Caco-2 (cell line): ENCODE results near the gene DEFB112. TPM values are rescaled to one million over a fixed set of nuclear protein-coding genes. Genes with fewer than 3 reads are reported as not detected.

Source experiments
- BruUV-seq: library from RNA; stranded (reverse); fragments of 400-500 nt; replicated peaks from 2 replicates; lab custom pipeline; 2021; lab: Mats Ljungman, UMichigan
- CTCF ChIA-PET: fragments of 300-600 bp; sonication (Branson Sonifier 250); formaldehyde crosslinking; loops from one replicate; lab custom pipeline; 2022; ENCODE audit warnings: antibody characterized with exemption; lab: Charles Lee
- POLR2A ChIA-PET: fragments of 300-600 bp; sonication (Branson Sonifier 250); formaldehyde crosslinking; loops from one replicate; lab custom pipeline; 2022; ENCODE audit warnings: antibody characterized with exemption; lab: Charles Lee
- DNase-seq, 2 experiments: peaks; one replicate each; pipeline versions ENCODE4 v3.0.0 to v3.0.0-alpha.2; 2020 to 2022
- H3K27me3 ChIP-seq: replicated peaks from 2 replicates; pipeline ENCODE4 v1.6.0; 2011; ENCODE audit warnings: low read length; ENCODE audit not compliant: control insufficient read depth, insufficient read depth
- H3K36me3 ChIP-seq: 2 replicates; pipeline ENCODE4 v1.5.1; 2011; ENCODE audit warnings: low read length; ENCODE audit not compliant: control insufficient read depth, insufficient read depth
- H3K4me1 ChIP-seq: fragments of 250-450 bp; sonication (Bioruptor Pico); 2 replicates; pipeline ENCODE4 v1.5.1; 2020; ENCODE audit warnings: mild to moderate bottlenecking
- H3K4me3 ChIP-seq: 2 replicates; pipeline ENCODE4 v1.5.1; 2011; ENCODE audit warnings: low read depth, mild to moderate bottlenecking, control low read depth, low read length
- H3K9me3 ChIP-seq: fragments of 250-450 bp; sonication (Bioruptor Pico); 2 replicates; pipeline ENCODE4 v1.5.1; 2020; ENCODE audit warnings: mild to moderate bottlenecking, moderate library complexity
- H3K27ac Mint-ChIP-seq: one replicate; pipeline ENCODE4 v1.8.0; 2022; ENCODE audit warnings: mixed read lengths; ENCODE audit not compliant: unreplicated experiment
- H3K27me3 Mint-ChIP-seq: one replicate; pipeline ENCODE4 v1.8.0; 2022; ENCODE audit warnings: mixed read lengths; ENCODE audit not compliant: insufficient read depth, unreplicated experiment
- H3K36me3 Mint-ChIP-seq: one replicate; pipeline ENCODE4 v1.8.0; 2022; ENCODE audit warnings: mild to moderate bottlenecking, mixed read lengths; ENCODE audit not compliant: insufficient read depth, unreplicated experiment
- H3K4me1 Mint-ChIP-seq: one replicate; pipeline ENCODE4 v1.8.0; 2022; ENCODE audit warnings: low read depth, mixed read lengths; ENCODE audit not compliant: unreplicated experiment
- H3K4me3 Mint-ChIP-seq: one replicate; pipeline ENCODE4 v1.8.0; 2022; ENCODE audit warnings: mild to moderate bottlenecking, moderate library complexity, mixed read lengths; ENCODE audit not compliant: unreplicated experiment
- H3K9me3 Mint-ChIP-seq: one replicate; pipeline ENCODE4 v1.8.0; 2022; ENCODE audit warnings: mixed read lengths; ENCODE audit not compliant: unreplicated experiment
- CTCF ChIP-seq, 2 experiments: fragments of 200-600 bp in 1 of 2; IDR thresholded peaks; 1 replicate in 1 of 2; 2 replicates in 1 of 2; pipeline versions ENCODE4 v1.5.1 to v1.8.0; 2011 to 2022; ENCODE audit warnings: antibody characterized with exemption in 1 of 2, control low read depth in 1 of 2, inconsistent platforms in 1 of 2, low read depth in 1 of 2, low read length in 1 of 2, mild to moderate bottlenecking in 1 of 2, moderate library complexity in 1 of 2; ENCODE audit not compliant: insufficient read depth in 1 of 2, severe bottlenecking in 1 of 2, unreplicated experiment in 1 of 2
- intact Hi-C: fragments of 100-400 bp; cut with micrococcal nuclease; formaldehyde crosslinking; loops from one replicate; pipeline ENCODE4 v1.10.0; 2022; ENCODE audit not compliant: unreplicated experiment
- total RNA-seq: library from RNA; stranded (reverse); gene quantifications from 2 replicates; pipeline ENCODE4 v1.2.3, GENCODE V29; 2022

DEFB112 gene
- total RNA-seq, 1 experiment from 2014 or later = not detected

- Mint-ChIP-seq H3K4me3 (no peak overlapping the region), H3K36me3 (no peaks in the 10 kb centered on the region), H3K9me3 (no peaks in the 10 kb centered on the region), H3K27me3 (no peaks in the 10 kb centered on the region), H3K27ac (no peak overlapping the region), H3K4me1 (no peaks in the 10 kb centered on the region)
- Histone ChIP-seq H3K4me3 (no peak overlapping the region), H3K27me3 (no peaks in the 10 kb centered on the region), H3K4me1 (no peaks in the 10 kb centered on the region), H3K36me3 (no peaks in the 10 kb centered on the region), H3K9me3 (no peaks in the 10 kb centered on the region)
- intact Hi-C loops = no loop called here
- no peak for DNase-seq
- BruUV-seq = no TSS peak
- TF ChIP-seq CTCF (IDR thresholded peaks at IDR 0.05; ENCODE audit: insufficient read depth in 1 of 2, low read depth in 1 of 2, low read length in 1 of 2, severe bottlenecking in 1 of 2, unreplicated experiment in 1 of 2) = no peak
- ChIA-PET CTCF (no interaction called here), POLR2A (no interaction called here)
These were observed 27.7 kb upstream of the DEFB112 start for GRCh38 chr6:50077385-50077784.

DNA sequence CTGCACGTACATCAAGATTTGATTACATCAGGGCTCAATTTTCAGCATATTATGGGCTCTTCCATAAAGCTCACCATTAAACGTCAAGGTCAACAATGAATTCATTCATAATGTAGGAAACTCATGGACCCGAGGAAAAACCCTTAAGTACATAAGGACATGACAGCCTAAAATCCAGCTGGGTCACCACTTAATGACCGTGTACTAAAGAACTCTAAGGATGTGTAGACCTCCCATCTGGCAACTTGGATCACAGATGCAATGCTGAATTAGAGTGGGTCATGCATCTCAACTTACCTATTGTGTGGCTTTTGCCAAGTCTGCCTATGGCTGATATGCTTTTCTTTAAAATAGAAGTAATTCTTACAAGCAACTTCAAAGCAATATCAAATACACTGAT, 26.7 kb upstream of the DEFB112 start:
- H3K27me3 Mint-ChIP-seq = peaks cover 8% of the 10 kb centered on the region
- no TSS peak for BruUV-seq
- H3K27ac Mint-ChIP-seq = no peak overlapping the region
- Histone ChIP-seq H3K9me3 (no peaks in the 10 kb centered on the region), H3K4me1 (no peaks in the 10 kb centered on the region), H3K36me3 (no peaks in the 10 kb centered on the region), H3K4me3 (no peak overlapping the region), H3K27me3 (no peaks in the 10 kb centered on the region)
- no peaks in the 10 kb centered on the region for H3K9me3 Mint-ChIP-seq
- ChIA-PET CTCF (no interaction called here), POLR2A (no interaction called here)
- intact Hi-C loops = no loop called here
- H3K4me1 Mint-ChIP-seq = no peaks in the 10 kb centered on the region
- DNase-seq = no peak
- no peaks in the 10 kb centered on the region for H3K36me3 Mint-ChIP-seq
- H3K4me3 Mint-ChIP-seq = no peak overlapping the region
- TF ChIP-seq CTCF (IDR thresholded peaks at IDR 0.05; ENCODE audit: insufficient read depth in 1 of 2, low read depth in 1 of 2, low read length in 1 of 2, severe bottlenecking in 1 of 2, unreplicated experiment in 1 of 2) = no peak

DNA sequence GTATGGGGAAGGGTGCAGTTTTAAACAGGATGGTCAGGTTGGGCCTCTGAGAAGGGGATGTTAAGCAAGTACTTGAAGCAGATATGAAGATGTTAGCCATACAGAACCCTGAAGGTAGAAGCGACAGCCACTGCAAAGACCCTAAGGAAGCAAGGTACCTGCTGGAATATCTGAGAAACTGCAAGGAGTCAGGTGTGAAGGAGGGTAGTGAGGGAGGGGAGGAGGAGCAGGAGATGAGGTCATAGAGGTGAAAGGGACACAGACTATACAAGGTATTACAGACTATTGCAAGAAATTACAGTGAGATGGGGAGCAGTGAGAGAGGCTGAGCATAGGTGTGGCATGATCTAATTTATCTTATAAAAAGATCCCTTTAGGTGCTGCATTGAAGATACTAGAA, 22.2 kb upstream of the DEFB112 start:
- H3K9me3 Mint-ChIP-seq = no peaks in the 10 kb centered on the region
- no peaks in the 10 kb centered on the region for H3K27me3 ChIP-seq
- no peak overlapping the region for H3K4me3 Mint-ChIP-seq
- no TSS peak for BruUV-seq
- H3K4me1 Mint-ChIP-seq = no peaks in the 10 kb centered on the region
- no peak overlapping the region for H3K27ac Mint-ChIP-seq
- no peak overlapping the region for H3K4me3 ChIP-seq
- H3K4me1 ChIP-seq = no peaks in the 10 kb centered on the region
- intact Hi-C loops = no loop called here
- H3K9me3 ChIP-seq = no peaks in the 10 kb centered on the region
- ChIA-PET POLR2A (no interaction called here), CTCF (no interaction called here)
- peaks cover 8% of the 10 kb centered on the region for H3K27me3 Mint-ChIP-seq
- DNase-seq = no peak
- TF ChIP-seq CTCF (IDR thresholded peaks at IDR 0.05; ENCODE audit: insufficient read depth in 1 of 2, low read depth in 1 of 2, low read length in 1 of 2, severe bottlenecking in 1 of 2, unreplicated experiment in 1 of 2) = no peak
- H3K36me3 Mint-ChIP-seq = no peaks in the 10 kb centered on the region
- no peaks in the 10 kb centered on the region for H3K36me3 ChIP-seq
